ENCODE data around the gene MALRD1. TPM values are rescaled to one million over a fixed set of nuclear protein-coding genes. Genes with fewer than 3 reads are reported as not detected.

MALRD1 gene
- total RNA-seq, 1 donor from 2014 or later, result 7.0 TPM

GRCh38 chr10:19158870-19159269, 110.3 kb downstream of the MALRD1 start:
- intact Hi-C loops (cut with DNase I), result no loop called here
- no peak overlapping the region for H3K4me3 ChIP-seq
- no peaks in the 10 kb centered on the region for H3K4me1 ChIP-seq
- DNase-seq (no peak), ATAC-seq (no peak)
- H3K27ac ChIP-seq, result no peak overlapping the region
- no peaks in the 10 kb centered on the region for H3K9me3 ChIP-seq
- no peaks in the 10 kb centered on the region for H3K27me3 ChIP-seq
- H3K36me3 ChIP-seq, result no peaks in the 10 kb centered on the region
- no peak for TF ChIP-seq CTCF (IDR thresholded peaks at IDR 0.05)

- H3K36me3 ChIP-seq, result no peaks in the 10 kb centered on the region
- ATAC-seq (no peak), DNase-seq (no peak)
- no peak overlapping the region for H3K27ac ChIP-seq
- no peak for TF ChIP-seq CTCF (IDR thresholded peaks at IDR 0.05)
- H3K4me3 ChIP-seq, result no peak overlapping the region
- no peaks in the 10 kb centered on the region for H3K4me1 ChIP-seq
- no peaks in the 10 kb centered on the region for H3K27me3 ChIP-seq
- H3K9me3 ChIP-seq, result no peaks in the 10 kb centered on the region
- intact Hi-C loops (cut with DNase I), result no loop called here
Observed at GRCh38 chr10:19164461-19164860, 115.9 kb downstream of the MALRD1 start.

- Histone ChIP-seq H3K9me3 (no peaks in the 10 kb centered on the region), H3K27ac (no peak overlapping the region), H3K4me3 (no peak overlapping the region), H3K27me3 (no peaks in the 10 kb centered on the region), H3K36me3 (no peaks in the 10 kb centered on the region), H3K4me1 (no peaks in the 10 kb centered on the region)
- ATAC-seq, result no peak
- intact Hi-C loops (cut with DNase I), result no loop called here
- DNase-seq, result no peak
- no peak for TF ChIP-seq CTCF (IDR thresholded peaks at IDR 0.05)
Observed at GRCh38 chr10:19168584-19168983, 120.0 kb downstream of the MALRD1 start.

- Histone ChIP-seq H3K27ac (no peak overlapping the region), H3K36me3 (no peaks in the 10 kb centered on the region)
Observed at GRCh38 chr10:19169041-19169440, 120.4 kb downstream of the MALRD1 start.

GRCh38 chr10:19169684-19170083, 121.1 kb downstream of the MALRD1 start:
- no peak overlapping the region for H3K27ac ChIP-seq
- ATAC-seq (no peak), DNase-seq (no peak)
- intact Hi-C loops (cut with DNase I), result no loop called here
- H3K36me3 ChIP-seq, result no peaks in the 10 kb centered on the region
- H3K27me3 ChIP-seq, result no peaks in the 10 kb centered on the region
- no peaks in the 10 kb centered on the region for H3K4me1 ChIP-seq
- TF ChIP-seq CTCF (IDR thresholded peaks at IDR 0.05), result no peak
- no peak overlapping the region for H3K4me3 ChIP-seq
- H3K9me3 ChIP-seq, result no peaks in the 10 kb centered on the region

More at GRCh38 chr10:19169041-19169440, 120.4 kb downstream of the MALRD1 start:
- H3K9me3 ChIP-seq, result no peaks in the 10 kb centered on the region
- no peaks in the 10 kb centered on the region for H3K4me1 ChIP-seq
- ATAC-seq (no peak), DNase-seq (no peak)
- intact Hi-C loops (cut with DNase I), result no loop called here
- TF ChIP-seq CTCF (IDR thresholded peaks at IDR 0.05), result no peak
- no peaks in the 10 kb centered on the region for H3K27me3 ChIP-seq
- H3K4me3 ChIP-seq, result no peak overlapping the region

GRCh38 chr10:19178675-19179074, 130.1 kb downstream of the MALRD1 start:
- Histone ChIP-seq H3K4me3 (no peak overlapping the region), H3K27ac (no peak overlapping the region), H3K9me3 (no peaks in the 10 kb centered on the region), H3K27me3 (no peaks in the 10 kb centered on the region), H3K36me3 (no peaks in the 10 kb centered on the region), H3K4me1 (no peaks in the 10 kb centered on the region)
- DNase-seq (no peak), ATAC-seq (no peak)
- intact Hi-C loops (cut with DNase I), result no loop called here
- TF ChIP-seq CTCF (IDR thresholded peaks at IDR 0.05), result no peak
